Kidney (tissue), 14 donors: ENCODE results near the gene ERGIC1. TPM values are rescaled to one million over a fixed set of nuclear protein-coding genes. Genes with fewer than 3 reads are reported as not detected.

Source experiments
- DNase-seq, 5 donors: peaks; one replicate each; pipeline ENCODE4 v3.0.0-alpha.2; 2013 to 2020
- FAIRE-seq: peaks from 2 replicates; lab custom pipeline; 2012; peaks lifted over from hg19 to GRCh38; lab: Jason Lieb, UNC
- H3K27ac ChIP-seq, 2 donors: one replicate each; pipeline ENCODE4 v1.7.0; 2013; ENCODE audit warnings: low read depth in 2 of 2, low read length in 2 of 2, inconsistent platforms in 1 of 2
- H3K27me3 ChIP-seq: one replicate; pipeline ENCODE4 v1.7.1; 2013; ENCODE audit warnings: low read length, inconsistent platforms; ENCODE audit not compliant: control insufficient read depth, insufficient read depth
- H3K36me3 ChIP-seq, 3 donors: one replicate each; pipeline versions ENCODE4 v1.7.0 to v1.7.1; 2013; ENCODE audit warnings: low read length in 3 of 3, control low read depth in 1 of 3, inconsistent platforms in 1 of 3; ENCODE audit not compliant: insufficient read depth in 3 of 3, control insufficient read depth in 2 of 3
- H3K4me1 ChIP-seq, 3 donors: one replicate each; pipeline versions ENCODE4 v1.7.0 to v1.7.1; 2013; ENCODE audit warnings: low read length in 3 of 3, inconsistent platforms in 1 of 3, low read depth in 1 of 3; ENCODE audit not compliant: control insufficient read depth in 2 of 3, insufficient read depth in 2 of 3
- H3K4me3 ChIP-seq, 3 donors: one replicate each; pipeline versions ENCODE4 v1.7.0 to v1.8.1; 2013; ENCODE audit warnings: low read length in 3 of 3, control low read depth in 1 of 3, inconsistent platforms in 1 of 3
- H3K9ac ChIP-seq, 3 donors: one replicate each; pipeline versions ENCODE4 v1.7.0 to v1.7.1; 2013; ENCODE audit warnings: low read length in 3 of 3, control low read depth in 1 of 3, inconsistent platforms in 1 of 3
- H3K9me3 ChIP-seq, 3 donors: one replicate each; pipeline versions ENCODE4 v1.7.0 to v1.7.1; 2013; ENCODE audit warnings: low read length in 3 of 3, control low read depth in 1 of 3, inconsistent platforms in 1 of 3; ENCODE audit not compliant: control insufficient read depth in 2 of 3, insufficient read depth in 1 of 3
- CTCF ChIP-seq: IDR thresholded peaks from 3 replicates; pipeline ENCODE4 v1.5.1; 2012; ENCODE audit warnings: mild to moderate bottlenecking, moderate library complexity, borderline replicate concordance; ENCODE audit not compliant: insufficient read depth; ENCODE audit errors: extremely low read depth
- intact Hi-C: fragments of 100-400 bp; cut with DNase I; formaldehyde crosslinking; loops from one replicate; pipeline ENCODE4 v1.11.1; 2022
- polyA plus RNA-seq: library from polyadenylated mRNA; stranded (reverse); fragments of 350-450 nt; fragmentation: Illumina TruSeq; extraction: RNeasy Lipid Tissue Mini Kit (QIAGEN cat#74804); gene quantifications from one replicate; pipeline ENCODE4 v1.2.3, GENCODE V29; 2014; ENCODE audit warnings: low read depth, low replicate concordance; ENCODE audit not compliant: insufficient read depth
- total RNA-seq: library from RNA; stranded (reverse); fragmentation: NEBNext Ultra II Directional; extraction: Animal tissue kit (Norgen Biotek cat#: 25700); gene quantifications from one replicate; pipeline ENCODE4 v1.2.1, GENCODE V29; 2021
- donor health status: control.
- donor health status: control.
- donor health status: control.
- donor health status: control.
- donor health status: control.
- donor health status: DM: yes; HTN: yes; CAD: no.
- donor health status: Normal renal cell carcinoma (clear cell type).

The ERGIC1 gene
- total and polyA plus RNA-seq, 2 donors from 2014 or later = 88.0 to 183 TPM

GRCh38 chr5:172932313-172933017 is 98.4 kb downstream of the ERGIC1 start:
- FAIRE-seq (no peak), DNase-seq (peak; percentile 68 to 89 (median 82))
- peak; percentile 93 for TF ChIP-seq CTCF
- intact Hi-C loops = loop anchor here (5.0 kb wide), 1 partner anchor 220 kb away; no protein-coding TSS in a partner anchor
- H3K27me3 ChIP-seq = no peaks in the 10 kb centered on the region
- no peak overlapping the region for H3K4me3 ChIP-seq
- no peaks in the 10 kb centered on the region for H3K9me3 ChIP-seq
- peaks cover 2 to 21% (median 3%) of the 10 kb centered on the region in 3 donors for H3K36me3 ChIP-seq
- peak overlapping the region in 1 of 2 donors; percentile 3 for H3K27ac ChIP-seq
- H3K4me1 ChIP-seq = no peaks in the 10 kb centered on the region
- H3K9ac ChIP-seq = no peak overlapping the region

- H3K27me3 ChIP-seq = no peaks in the 10 kb centered on the region
- H3K27ac ChIP-seq = no peak overlapping the region
- DNase-seq (no peak), FAIRE-seq (no peak)
- H3K36me3 ChIP-seq = peaks cover 0 to 26% (median 6%) of the 10 kb centered on the region in 3 donors
- TF ChIP-seq CTCF = no peak
- intact Hi-C loops = loop anchor here (5.0 kb wide), 1 partner anchor 221 kb away; no protein-coding TSS in a partner anchor
- no peaks in the 10 kb centered on the region for H3K9me3 ChIP-seq
- H3K4me1 ChIP-seq = no peaks in the 10 kb centered on the region
- H3K4me3 ChIP-seq = no peak overlapping the region
- H3K9ac ChIP-seq = no peak overlapping the region
These were observed 99.2 kb downstream of the ERGIC1 start for GRCh38 chr5:172933238-172933637.

- FAIRE-seq = no peak
- Histone ChIP-seq H3K9me3 (no peaks in the 10 kb centered on the region), H3K27ac (no peak overlapping the region), H3K9ac (no peak overlapping the region), H3K36me3 (peaks cover 0 to 28% (median 11%) of the 10 kb centered on the region in 3 donors), H3K4me3 (no peak overlapping the region), H3K4me1 (no peaks in the 10 kb centered on the region), H3K27me3 (no peaks in the 10 kb centered on the region)
- intact Hi-C loops = no loop called here
- no peak for TF ChIP-seq CTCF
- peak in 1 of 5 donors; percentile 20 for DNase-seq
These were observed 101.0 kb downstream of the ERGIC1 start for GRCh38 chr5:172935096-172935495.
